Measurements from ENCODE around the gene MLXIP. TPM values are rescaled to one million over a fixed set of nuclear protein-coding genes. Genes with fewer than 3 reads are reported as not detected.

MLXIP gene
- polyA plus RNA-seq, 5 donors: 55.8 to 87.5 (median 83.7) TPM

GRCh38 chr12:122125452-122126341 lies 47.1 kb downstream of the MLXIP start:
- no peak for DNase-seq

GRCh38 chr12:122126342-122126635 lies 47.7 kb downstream of the MLXIP start:
- DNase-seq: no peak

GRCh38 chr12:122126713-122127597 lies 48.4 kb downstream of the MLXIP start:
- no peak for DNase-seq

- no peak for DNase-seq
These were observed 49.3 kb downstream of the MLXIP start for GRCh38 chr12:122127839-122128238.

- DNase-seq: no peak
These were observed 49.9 kb downstream of the MLXIP start for GRCh38 chr12:122128481-122128880.

GRCh38 chr12:122129131-122129530 lies 50.6 kb downstream of the MLXIP start:
- DNase-seq: no peak

GRCh38 chr12:122130150-122130549 lies 51.6 kb downstream of the MLXIP start:
- DNase-seq: no peak

- DNase-seq: no peak
These were observed 54.8 kb downstream of the MLXIP start for GRCh38 chr12:122133192-122133950.

GRCh38 chr12:122135437-122136031 lies 57.0 kb downstream of the MLXIP start:
- DNase-seq: no peak

- no peak for DNase-seq
These were observed 58.7 kb downstream of the MLXIP start for GRCh38 chr12:122137229-122137628.

- no peak for DNase-seq
These were observed 59.1 kb downstream of the MLXIP start for GRCh38 chr12:122137681-122138080.

- DNase-seq: no peak
These were observed 59.6 kb downstream of the MLXIP start for GRCh38 chr12:122138181-122138580.

GRCh38 chr12:122138616-122139015 lies 60.1 kb downstream of the MLXIP start:
- no peak for DNase-seq

GRCh38 chr12:122139266-122139665 lies 60.7 kb downstream of the MLXIP start:
- no peak for DNase-seq

GRCh38 chr12:122139941-122140340 lies 61.4 kb downstream of the MLXIP start:
- no peak for DNase-seq

GRCh38 chr12:122140467-122141257 lies 62.1 kb downstream of the MLXIP start:
- no peak for DNase-seq

GRCh38 chr12:122141911-122142725 lies 63.6 kb downstream of the MLXIP start:
- no peak for DNase-seq

GRCh38 chr12:122142857-122143256 lies 64.3 kb downstream of the MLXIP start:
- DNase-seq: no peak

GRCh38 chr12:122144885-122145284 lies 66.3 kb downstream of the MLXIP start:
- DNase-seq: no peak
